ENCODE measurements around the gene COMMD4.
A peak's percentile ranks its signal among the peaks of the same experiment; 100 is the strongest.

The COMMD4 gene

GRCh38 chr15:75356517-75356916, 20.7 kb downstream of the COMMD4 start:
- DNase-seq (ENCODE audit: low read depth): no peak

- DNase-seq (ENCODE audit: low read depth): no peak
These were observed 22.3 kb downstream of the COMMD4 start for GRCh38 chr15:75357976-75358673.

- DNase-seq (ENCODE audit: low read depth): no peak
These were observed 23.1 kb downstream of the COMMD4 start for GRCh38 chr15:75358771-75359536.

GRCh38 chr15:75359537-75360250, 23.8 kb downstream of the COMMD4 start:
- no peak for DNase-seq (ENCODE audit: low read depth)

- no peak for DNase-seq (ENCODE audit: low read depth)
These were observed 24.5 kb downstream of the COMMD4 start for GRCh38 chr15:75360391-75360790.

- DNase-seq (ENCODE audit: low read depth): no peak
These were observed 25.0 kb downstream of the COMMD4 start for GRCh38 chr15:75360856-75361255.

- no peak for DNase-seq (ENCODE audit: low read depth)
These were observed 25.6 kb downstream of the COMMD4 start for GRCh38 chr15:75361361-75361988.

- DNase-seq (ENCODE audit: low read depth): no peak
These were observed 26.3 kb downstream of the COMMD4 start for GRCh38 chr15:75361989-75362641.

GRCh38 chr15:75362642-75363249, 26.9 kb downstream of the COMMD4 start:
- DNase-seq (ENCODE audit: low read depth): no peak

GRCh38 chr15:75363786-75364185, 27.9 kb downstream of the COMMD4 start:
- no peak for DNase-seq (ENCODE audit: low read depth)

- no peak for DNase-seq (ENCODE audit: low read depth)
These were observed 29.0 kb downstream of the COMMD4 start for GRCh38 chr15:75364881-75365280.

- no peak for DNase-seq (ENCODE audit: low read depth)
These were observed 30.3 kb downstream of the COMMD4 start for GRCh38 chr15:75366163-75366562.

- DNase-seq (ENCODE audit: low read depth): no peak
These were observed 31.1 kb downstream of the COMMD4 start for GRCh38 chr15:75367006-75367405.

GRCh38 chr15:75367406-75367912, 31.6 kb downstream of the COMMD4 start:
- no peak for DNase-seq (ENCODE audit: low read depth)

GRCh38 chr15:75367913-75368688, 32.2 kb downstream of the COMMD4 start, which contains the start of gene MAN2C1:
TSS of gene MAN2C1 (minus strand) at chr15:75368607. CDS start at chr15:75368583, 24 bp downstream.
- DNase-seq (ENCODE audit: low read depth): peak; percentile 89

GRCh38 chr15:75368689-75369239, 32.9 kb downstream of the COMMD4 start:
- DNase-seq (ENCODE audit: low read depth): no peak

GRCh38 chr15:75369897-75370581, 34.2 kb downstream of the COMMD4 start:
- DNase-seq (ENCODE audit: low read depth): no peak

GRCh38 chr15:75371486-75371885, 35.6 kb downstream of the COMMD4 start:
- no peak for DNase-seq (ENCODE audit: low read depth)

- DNase-seq (ENCODE audit: low read depth): no peak
These were observed 36.2 kb downstream of the COMMD4 start for GRCh38 chr15:75371901-75372688.
